Mesothelial cell of epicardium (in vitro differentiated cells): Measurements from ENCODE around the gene IRX5. TPM values are rescaled to one million over a fixed set of nuclear protein-coding genes. Genes with fewer than 3 reads are reported as not detected.

ENCODE experiments used
- DNase-seq, 2 experiments: peaks; one replicate each; pipeline ENCODE4 v3.0.0; 2021; ENCODE audit warnings: low spot score in 2 of 2; ENCODE audit not compliant: unreplicated experiment in 2 of 2
- H3K27ac Mint-ChIP-seq: 2 replicates; pipeline ENCODE4 v1.8.0; 2021; ENCODE audit warnings: mixed read lengths
- H3K27me3 Mint-ChIP-seq: 2 replicates; pipeline ENCODE4 v1.8.0; 2021; ENCODE audit warnings: low read depth, mixed read lengths
- H3K36me3 Mint-ChIP-seq: 2 replicates; pipeline ENCODE4 v1.8.0; 2021; ENCODE audit warnings: mixed read lengths
- H3K4me1 Mint-ChIP-seq: 2 replicates; pipeline ENCODE4 v1.8.0; 2021; ENCODE audit warnings: mixed read lengths
- H3K4me3 Mint-ChIP-seq: 2 replicates; pipeline ENCODE4 v1.8.0; 2021; ENCODE audit warnings: mild to moderate bottlenecking, moderate library complexity, mixed read lengths
- H3K9me3 Mint-ChIP-seq: 2 replicates; pipeline ENCODE4 v1.8.0; 2021; ENCODE audit warnings: mixed read lengths
- total RNA-seq: library from RNA; stranded (reverse); gene quantifications from 3 replicates; pipeline ENCODE4 v1.2.1, GENCODE V29; 2021
- TF ChIP-seq, protein P1 (sequence below): fragments of 200-600 bp; sonication (generic); IDR thresholded peaks from one replicate; pipeline ENCODE4 v1.5.0; 2021; ENCODE audit warnings: antibody characterized with exemption; ENCODE audit not compliant: unreplicated experiment

Gene IRX5
- total RNA-seq, 1 donor from 2014 or later = 17.8 TPM

DNA sequence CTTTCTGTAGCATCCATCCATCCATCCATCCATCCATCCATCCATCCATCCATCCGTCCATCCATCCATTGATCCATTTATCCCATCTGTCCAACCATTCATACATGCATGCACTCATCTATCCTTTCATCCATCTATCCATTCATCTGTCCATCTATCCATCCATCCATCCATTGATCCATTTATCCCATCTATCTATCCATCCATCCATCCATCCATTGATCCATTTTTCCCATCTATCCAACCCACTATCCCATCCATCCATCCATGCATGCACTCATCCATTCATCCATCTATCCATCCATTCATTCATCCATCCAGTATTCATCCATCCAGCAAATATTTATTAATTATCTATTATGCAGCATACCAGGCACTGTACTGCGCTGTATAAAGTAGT lies 34.8 kb downstream of the IRX5 start:
- Mint-ChIP-seq H3K9me3 (no peaks in the 10 kb centered on the region), H3K4me3 (no peak overlapping the region), H3K27me3 (peaks cover 41% of the 10 kb centered on the region), H3K4me1 (no peaks in the 10 kb centered on the region), H3K27ac (no peak overlapping the region), H3K36me3 (no peaks in the 10 kb centered on the region)
- TF ChIP-seq, protein P1, sequence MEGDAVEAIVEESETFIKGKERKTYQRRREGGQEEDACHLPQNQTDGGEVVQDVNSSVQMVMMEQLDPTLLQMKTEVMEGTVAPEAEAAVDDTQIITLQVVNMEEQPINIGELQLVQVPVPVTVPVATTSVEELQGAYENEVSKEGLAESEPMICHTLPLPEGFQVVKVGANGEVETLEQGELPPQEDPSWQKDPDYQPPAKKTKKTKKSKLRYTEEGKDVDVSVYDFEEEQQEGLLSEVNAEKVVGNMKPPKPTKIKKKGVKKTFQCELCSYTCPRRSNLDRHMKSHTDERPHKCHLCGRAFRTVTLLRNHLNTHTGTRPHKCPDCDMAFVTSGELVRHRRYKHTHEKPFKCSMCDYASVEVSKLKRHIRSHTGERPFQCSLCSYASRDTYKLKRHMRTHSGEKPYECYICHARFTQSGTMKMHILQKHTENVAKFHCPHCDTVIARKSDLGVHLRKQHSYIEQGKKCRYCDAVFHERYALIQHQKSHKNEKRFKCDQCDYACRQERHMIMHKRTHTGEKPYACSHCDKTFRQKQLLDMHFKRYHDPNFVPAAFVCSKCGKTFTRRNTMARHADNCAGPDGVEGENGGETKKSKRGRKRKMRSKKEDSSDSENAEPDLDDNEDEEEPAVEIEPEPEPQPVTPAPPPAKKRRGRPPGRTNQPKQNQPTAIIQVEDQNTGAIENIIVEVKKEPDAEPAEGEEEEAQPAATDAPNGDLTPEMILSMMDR = no peak
- DNase-seq = no peak

DNA sequence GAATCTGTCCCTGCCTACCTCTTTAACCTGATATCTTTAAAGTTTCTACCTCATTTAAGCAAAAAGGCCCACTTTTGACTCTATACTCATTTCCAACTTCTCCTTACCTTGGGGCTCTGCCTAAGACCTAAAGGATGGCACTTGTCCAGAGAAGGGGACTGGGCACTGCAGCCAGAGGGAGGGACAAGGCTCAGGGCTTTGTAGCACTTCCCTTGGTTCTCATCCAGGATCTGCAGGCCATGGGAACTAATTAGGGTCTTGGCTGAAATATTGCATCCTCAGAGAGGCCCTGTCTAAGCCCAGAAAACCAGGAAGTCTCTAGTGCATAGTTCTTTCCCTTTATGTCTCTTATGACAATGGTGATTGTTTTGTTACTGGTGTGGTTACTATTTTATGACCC lies 37.3 kb downstream of the IRX5 start:
- no peak for DNase-seq
- TF ChIP-seq, protein P1 = no peak
- Mint-ChIP-seq H3K4me1 (no peaks in the 10 kb centered on the region), H3K27me3 (peaks cover 55% of the 10 kb centered on the region), H3K4me3 (no peak overlapping the region), H3K9me3 (peaks cover 4% of the 10 kb centered on the region), H3K36me3 (no peaks in the 10 kb centered on the region), H3K27ac (no peak overlapping the region)

DNA sequence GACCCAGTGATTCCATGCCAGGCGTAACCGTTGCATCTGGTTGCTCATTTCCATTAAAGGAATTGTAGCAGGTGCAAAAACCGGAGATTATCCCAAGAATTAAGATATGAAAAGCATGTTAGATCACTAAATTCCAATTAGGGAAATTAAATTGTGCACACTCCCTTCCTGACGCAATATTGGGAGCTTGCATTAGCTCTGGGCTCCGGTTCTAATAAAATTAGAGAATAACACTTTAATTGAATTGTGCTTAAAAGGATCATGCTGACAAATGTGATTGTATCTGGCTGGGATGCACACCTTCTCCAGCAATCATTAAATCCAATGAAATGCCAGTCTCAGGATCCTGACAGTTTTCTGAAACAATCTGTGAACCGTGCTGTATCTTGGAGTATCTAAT lies 38.1 kb downstream of the IRX5 start:
- TF ChIP-seq, protein P1 = no peak
- Mint-ChIP-seq H3K9me3 (peaks cover 4% of the 10 kb centered on the region), H3K27ac (no peak overlapping the region), H3K27me3 (peaks cover 57% of the 10 kb centered on the region), H3K36me3 (no peaks in the 10 kb centered on the region), H3K4me1 (no peaks in the 10 kb centered on the region), H3K4me3 (no peak overlapping the region)
- no peak for DNase-seq

DNA sequence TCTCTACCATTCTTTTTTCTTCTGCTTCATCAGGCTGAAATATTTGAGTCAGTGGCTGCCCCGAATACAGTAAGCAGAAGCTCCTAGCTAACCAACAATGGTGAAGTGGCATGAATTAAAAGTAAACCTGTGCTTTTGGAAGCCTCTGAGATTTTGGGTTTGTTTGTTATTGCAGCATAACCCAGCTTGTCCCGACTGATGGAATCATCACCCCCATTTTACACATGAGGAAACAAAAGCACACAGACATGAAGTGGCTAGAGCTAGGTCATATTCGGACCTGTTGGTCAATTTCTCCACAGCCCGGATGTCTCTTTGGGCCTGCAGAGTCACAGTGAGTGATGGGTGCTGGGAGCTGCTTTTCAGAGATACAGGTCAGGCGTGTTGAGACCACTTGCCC lies 39.4 kb downstream of the IRX5 start:
- H3K4me1 Mint-ChIP-seq = no peaks in the 10 kb centered on the region
- TF ChIP-seq, protein P1 = no peak
- H3K9me3 Mint-ChIP-seq = peaks cover 4% of the 10 kb centered on the region
- no peak overlapping the region for H3K4me3 Mint-ChIP-seq
- no peaks in the 10 kb centered on the region for H3K36me3 Mint-ChIP-seq
- H3K27ac Mint-ChIP-seq = no peak overlapping the region
- DNase-seq = no peak
- H3K27me3 Mint-ChIP-seq = peaks cover 61% of the 10 kb centered on the region

DNA sequence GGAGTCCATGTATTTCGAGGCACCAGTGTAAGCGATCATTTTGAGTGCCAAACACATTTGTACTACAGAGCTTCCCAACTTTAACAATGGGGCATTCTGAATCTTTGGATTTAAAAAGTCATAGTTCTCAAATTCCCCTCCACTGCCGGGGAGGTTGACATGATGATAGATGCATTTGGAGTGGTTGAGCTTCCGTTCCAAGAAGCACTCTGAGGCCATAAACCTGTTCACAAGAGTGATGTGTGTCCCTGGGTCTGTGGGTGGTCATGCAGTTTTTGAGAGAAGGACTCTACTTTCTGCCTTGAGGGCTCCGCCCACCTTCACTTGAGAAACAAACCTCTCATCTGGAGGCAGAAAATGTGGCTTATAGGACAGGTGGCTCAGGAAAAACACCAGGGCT lies 43.7 kb downstream of the IRX5 start:
- TF ChIP-seq, protein P1 = no peak
- no peak for DNase-seq
- Mint-ChIP-seq H3K4me3 (no peak overlapping the region), H3K4me1 (no peaks in the 10 kb centered on the region), H3K27ac (no peak overlapping the region), H3K36me3 (no peaks in the 10 kb centered on the region), H3K9me3 (peaks cover 4% of the 10 kb centered on the region), H3K27me3 (peaks cover 88% of the 10 kb centered on the region)

DNA sequence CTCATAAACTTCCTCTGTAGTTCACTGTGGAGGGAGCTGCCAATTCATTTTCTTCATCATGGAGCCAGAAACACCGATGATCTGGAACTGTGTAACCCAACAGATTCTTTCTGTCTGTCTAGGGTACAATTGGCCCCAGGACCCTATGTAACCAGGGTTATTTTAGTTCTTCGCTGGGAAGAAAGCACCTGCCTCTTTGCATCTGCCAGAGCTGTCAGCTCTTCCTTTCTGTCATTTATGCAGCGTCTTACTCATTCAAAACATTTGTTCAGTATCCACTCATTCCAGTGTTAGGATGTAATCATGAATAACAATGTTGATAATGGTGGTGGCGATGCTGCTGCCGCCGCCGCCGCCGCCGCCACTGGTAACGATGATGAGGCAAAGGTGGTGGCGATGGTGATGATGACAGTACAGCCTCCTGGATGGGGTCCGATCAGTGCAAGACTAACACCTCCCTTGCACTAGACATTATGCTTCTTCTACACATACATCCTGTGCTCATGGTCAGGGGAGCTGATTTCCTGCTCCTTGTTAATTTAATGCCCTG lies 46.1 kb downstream of the IRX5 start:
- TF ChIP-seq, protein P1 = no peak
- H3K4me1 Mint-ChIP-seq = no peaks in the 10 kb centered on the region
- H3K27ac Mint-ChIP-seq = no peak overlapping the region
- no peak overlapping the region for H3K4me3 Mint-ChIP-seq
- no peaks in the 10 kb centered on the region for H3K36me3 Mint-ChIP-seq
- H3K27me3 Mint-ChIP-seq = peaks cover 80% of the 10 kb centered on the region
- no peak for DNase-seq
- peaks cover 4% of the 10 kb centered on the region for H3K9me3 Mint-ChIP-seq
